Adipocyte (in vitro differentiated cells): ENCODE measurements around the gene CXCL1.

Experiments used
- DNase-seq: peaks from one replicate; pipeline ENCODE4 v3.0.0-alpha.2; 2015; ENCODE audit warnings: low read depth
- H3K27me3 ChIP-seq: replicated peaks from 2 replicates; pipeline ENCODE4 v1.7.0; 2013; ENCODE audit warnings: mild to moderate bottlenecking, low read length, moderate library complexity; ENCODE audit not compliant: control insufficient read depth, insufficient read depth
- H3K36me3 ChIP-seq: 2 replicates; pipeline ENCODE4 v1.7.0; 2013; ENCODE audit warnings: low read length, mild to moderate bottlenecking, moderate library complexity; ENCODE audit not compliant: control insufficient read depth, insufficient read depth, severe bottlenecking
- H3K4me1 ChIP-seq: 2 replicates; pipeline ENCODE4 v1.7.0; 2013; ENCODE audit warnings: mild to moderate bottlenecking, low read length, moderate library complexity; ENCODE audit not compliant: control insufficient read depth, insufficient read depth
- H3K4me3 ChIP-seq: 2 replicates; pipeline ENCODE4 v1.7.0; 2013; ENCODE audit warnings: mild to moderate bottlenecking, low read length, moderate library complexity
- H3K9ac ChIP-seq: 2 replicates; pipeline ENCODE4 v1.7.0; 2013; ENCODE audit warnings: mild to moderate bottlenecking, low read length, moderate library complexity
- H3K9me3 ChIP-seq: 2 replicates; pipeline ENCODE4 v1.7.0; 2013; ENCODE audit warnings: mild to moderate bottlenecking, low read length, moderate library complexity; ENCODE audit not compliant: control insufficient read depth

Gene CXCL1

GRCh38 chr4:73902038-73902637 is 32.9 kb downstream of the CXCL1 start:
- Histone ChIP-seq H3K4me1 (peaks cover 34% of the 10 kb centered on the region), H3K9ac (no peak overlapping the region), H3K9me3 (no peaks in the 10 kb centered on the region), H3K36me3 (no peaks in the 10 kb centered on the region), H3K4me3 (no peak overlapping the region), H3K27me3 (no peaks in the 10 kb centered on the region)
- no peak for DNase-seq

- no peaks in the 10 kb centered on the region for H3K9me3 ChIP-seq
- no peak for DNase-seq
- no peak overlapping the region for H3K9ac ChIP-seq
- H3K36me3 ChIP-seq, result no peaks in the 10 kb centered on the region
- H3K4me3 ChIP-seq, result no peak overlapping the region
- H3K4me1 ChIP-seq, result peaks cover 26% of the 10 kb centered on the region
- H3K27me3 ChIP-seq, result no peaks in the 10 kb centered on the region
Observed at GRCh38 chr4:73902817-73903547, 33.8 kb downstream of the CXCL1 start.

- no peak overlapping the region for H3K9ac ChIP-seq
- peaks cover 26% of the 10 kb centered on the region for H3K4me1 ChIP-seq
- no peaks in the 10 kb centered on the region for H3K36me3 ChIP-seq
- H3K9me3 ChIP-seq, result no peaks in the 10 kb centered on the region
- no peaks in the 10 kb centered on the region for H3K27me3 ChIP-seq
- peak overlapping the region; percentile 34 for H3K4me3 ChIP-seq
- no peak for DNase-seq
Observed at GRCh38 chr4:73904491-73904890, 35.3 kb downstream of the CXCL1 start.

GRCh38 chr4:73908965-73909364 is 39.8 kb downstream of the CXCL1 start:
- no peaks in the 10 kb centered on the region for H3K27me3 ChIP-seq
- H3K9ac ChIP-seq, result no peak overlapping the region
- H3K36me3 ChIP-seq, result no peaks in the 10 kb centered on the region
- no peaks in the 10 kb centered on the region for H3K9me3 ChIP-seq
- peaks cover 22% of the 10 kb centered on the region for H3K4me1 ChIP-seq
- DNase-seq, result no peak
- H3K4me3 ChIP-seq, result no peak overlapping the region

GRCh38 chr4:73911746-73912145 is 42.6 kb downstream of the CXCL1 start:
- Histone ChIP-seq H3K36me3 (no peaks in the 10 kb centered on the region), H3K27me3 (no peaks in the 10 kb centered on the region), H3K4me3 (no peak overlapping the region), H3K9me3 (no peaks in the 10 kb centered on the region), H3K9ac (no peak overlapping the region), H3K4me1 (peaks cover 26% of the 10 kb centered on the region)
- DNase-seq, result no peak

GRCh38 chr4:73912191-73912590 is 43.0 kb downstream of the CXCL1 start:
- H3K4me3 ChIP-seq, result no peak overlapping the region
- H3K27me3 ChIP-seq, result no peaks in the 10 kb centered on the region
- no peaks in the 10 kb centered on the region for H3K36me3 ChIP-seq
- peaks cover 27% of the 10 kb centered on the region for H3K4me1 ChIP-seq
- no peak overlapping the region for H3K9ac ChIP-seq
- no peak for DNase-seq
- no peaks in the 10 kb centered on the region for H3K9me3 ChIP-seq

- no peak overlapping the region for H3K9ac ChIP-seq
- H3K36me3 ChIP-seq, result no peaks in the 10 kb centered on the region
- H3K4me3 ChIP-seq, result no peak overlapping the region
- no peak for DNase-seq
- no peaks in the 10 kb centered on the region for H3K27me3 ChIP-seq
- H3K4me1 ChIP-seq, result peaks cover 38% of the 10 kb centered on the region
- H3K9me3 ChIP-seq, result no peaks in the 10 kb centered on the region
Observed at GRCh38 chr4:73914071-73914470, 44.9 kb downstream of the CXCL1 start.

- Histone ChIP-seq H3K9me3 (no peaks in the 10 kb centered on the region), H3K4me3 (no peak overlapping the region), H3K9ac (no peak overlapping the region)
Observed at GRCh38 chr4:73916172-73916925, 47.2 kb downstream of the CXCL1 start.

GRCh38 chr4:73917081-73917501 is 47.9 kb downstream of the CXCL1 start:
- DNase-seq, result peak; percentile 98
- Histone ChIP-seq H3K36me3 (no peaks in the 10 kb centered on the region), H3K4me3 (no peak overlapping the region), H3K27me3 (no peaks in the 10 kb centered on the region), H3K4me1 (peaks cover 30% of the 10 kb centered on the region), H3K9me3 (no peaks in the 10 kb centered on the region), H3K9ac (no peak overlapping the region)

More at GRCh38 chr4:73916172-73916925, 47.2 kb downstream of the CXCL1 start:
- no peaks in the 10 kb centered on the region for H3K27me3 ChIP-seq
- peaks cover 37% of the 10 kb centered on the region for H3K4me1 ChIP-seq
- DNase-seq, result no peak
- no peaks in the 10 kb centered on the region for H3K36me3 ChIP-seq

- peaks cover 28% of the 10 kb centered on the region for H3K4me1 ChIP-seq
- peak overlapping the region; percentile 37 for H3K9ac ChIP-seq
- no peaks in the 10 kb centered on the region for H3K9me3 ChIP-seq
- H3K36me3 ChIP-seq, result no peaks in the 10 kb centered on the region
- H3K4me3 ChIP-seq, result no peak overlapping the region
- DNase-seq, result no peak
- no peaks in the 10 kb centered on the region for H3K27me3 ChIP-seq
Observed at GRCh38 chr4:73918058-73918457, 48.9 kb downstream of the CXCL1 start.

- Histone ChIP-seq H3K4me3 (no peak overlapping the region), H3K27me3 (no peaks in the 10 kb centered on the region), H3K4me1 (peaks cover 21% of the 10 kb centered on the region), H3K36me3 (no peaks in the 10 kb centered on the region), H3K9ac (no peak overlapping the region), H3K9me3 (no peaks in the 10 kb centered on the region)
- DNase-seq, result no peak
Observed at GRCh38 chr4:73919691-73920090, 50.5 kb downstream of the CXCL1 start.
